A549 (cell line): Measurements from ENCODE around the gene RNF167.
"Not testable (repeated sequence)": the region's sequence is repeated elsewhere in the genome, so short reads cannot be mapped to it uniquely, and the experiment has no call there.

ENCODE experiments used
- CTCF ChIP-seq: fragments of >200 bp; sonication (Bioruptor Twin); formaldehyde crosslinking; IDR thresholded peaks from 3 replicates; pipeline ENCODE4 v1.5.1; 2016
- ESRRA ChIP-seq: fragments of 150-350 bp; IDR thresholded peaks from 2 replicates; pipeline ENCODE4 v1.6.1; 2014; ENCODE audit warnings: mild to moderate bottlenecking, low read length, borderline replicate concordance
- JUN ChIP-seq, 2 experiments: fragments of >200 bp; sonication (Bioruptor Twin); formaldehyde crosslinking; IDR thresholded peaks; 2 replicates in 1 of 2; 3 replicates in 1 of 2; pipeline ENCODE4 v1.6.1; 2016 to 2017
- POLR2A ChIP-seq: IDR thresholded peaks from 2 replicates; pipeline ENCODE4 v1.6.1; 2012; ENCODE audit warnings: mild to moderate bottlenecking, low read length
- POLR2AphosphoS2 ChIP-seq: conservative IDR thresholded peaks from 2 replicates; pipeline ENCODE4 v1.6.1; 2012; ENCODE audit warnings: low read length, improper control_type of control experiment, inconsistent platforms
- REST ChIP-seq: fragments of 200-600 bp; sonication (generic); IDR thresholded peaks from 2 replicates; pipeline ENCODE4 v1.6.1; 2016; ENCODE audit warnings: antibody characterized with exemption, mild to moderate bottlenecking, moderate library complexity
- RFX5 ChIP-seq: fragments of 450-650 bp; IDR thresholded peaks from 2 replicates; pipeline ENCODE4 v1.7.1; 2014; ENCODE audit warnings: antibody characterized with exemption, mild to moderate bottlenecking, moderate library complexity
- SMC3 ChIP-seq: fragments of >200 bp; sonication (Bioruptor Twin); formaldehyde crosslinking; IDR thresholded peaks from 3 replicates; pipeline ENCODE4 v1.6.1; 2018; ENCODE audit warnings: inconsistent platforms
- USF2 ChIP-seq: fragments of 450-650 bp; IDR thresholded peaks from 2 replicates; pipeline ENCODE4 v1.6.1; 2014; ENCODE audit warnings: antibody characterized with exemption

GRCh38 chr17:4926577-4927335 lies 13.3 kb upstream of the RNF167 start:
- TF ChIP-seq CTCF; JUN (IDR thresholded peaks at IDR 0.05); USF2; RFX5; ESRRA; POLR2A; POLR2AphosphoS2; SMC3; REST: not testable (repeated sequence)
